H1 (cell line): Measurements from ENCODE around the gene LPP. TPM values are rescaled to one million over a fixed set of nuclear protein-coding genes. Genes with fewer than 3 reads are reported as not detected.

Experiments
- CTCF ChIA-PET: fragments of 300-600 bp; sonication (Branson Sonifier 250); formaldehyde crosslinking; loops from one replicate; lab custom pipeline; 2021; ENCODE audit not compliant: partially characterized antibody; lab: Charles Lee
- POLR2A ChIA-PET: fragments of 300-600 bp; sonication (Branson Sonifier 250); formaldehyde crosslinking; loops from one replicate; lab custom pipeline; 2021; ENCODE audit warnings: inconsistent platforms; ENCODE audit not compliant: partially characterized antibody; lab: Charles Lee
- DNase-seq, 2 experiments: peaks; one replicate each; pipeline versions ENCODE4 v3.0.0 to v3.0.0-alpha.2; 2010 to 2022; ENCODE audit warnings: low spot score in 2 of 2, low read depth in 1 of 2, mixed read lengths in 1 of 2
- FAIRE-seq: peaks from 2 replicates; lab custom pipeline; 2011; peaks lifted over from hg19 to GRCh38; lab: Jason Lieb, UNC
- H2AFZ ChIP-seq: 2 replicates; pipeline ENCODE4 v1.8.1; 2012; ENCODE audit warnings: low read length, inconsistent platforms
- H2AK5ac ChIP-seq: 2 replicates; pipeline ENCODE4 v1.6.1; 2013; ENCODE audit warnings: low read depth, low read length
- H2BK120ac ChIP-seq: replicated peaks from 2 replicates; pipeline ENCODE3; 2013; ENCODE audit warnings: low read depth, low read length, inconsistent platforms
- H2BK12ac ChIP-seq: 2 replicates; pipeline ENCODE4 v1.6.1; 2013; ENCODE audit warnings: low read depth, low read length
- H2BK15ac ChIP-seq: 2 replicates; pipeline ENCODE4 v1.6.1; 2013; ENCODE audit warnings: low read length
- H2BK20ac ChIP-seq: 2 replicates; pipeline ENCODE4 v1.6.1; 2013; ENCODE audit warnings: low read length
- H2BK5ac ChIP-seq: 2 replicates; pipeline ENCODE4 v1.6.1; 2013; ENCODE audit warnings: low read depth, low read length
- H3K14ac ChIP-seq: 2 replicates; pipeline ENCODE4 v1.6.1; 2013; ENCODE audit warnings: inconsistent platforms; ENCODE audit not compliant: insufficient read length
- H3K18ac ChIP-seq: 2 replicates; pipeline ENCODE4 v1.6.1; 2013; ENCODE audit warnings: low read length; ENCODE audit errors: extremely low read depth
- H3K23ac ChIP-seq: 2 replicates; pipeline ENCODE4 v1.6.1; 2013; ENCODE audit warnings: inconsistent platforms; ENCODE audit not compliant: insufficient read length
- H3K23me2 ChIP-seq: 2 replicates; pipeline ENCODE4 v1.6.1; 2013; ENCODE audit warnings: low read depth, low read length
- H3K27ac ChIP-seq: 2 replicates; pipeline ENCODE4 v1.6.1; 2011; ENCODE audit warnings: low read depth, low read length, inconsistent platforms
- H3K27me3 ChIP-seq, 4 experiments: replicated peaks in 1 of 4; 1 replicate in 1 of 4; 2 replicates in 3 of 4; pipeline versions ENCODE4 v1.6.1 to v1.8.1; 2011 to 2013; ENCODE audit warnings: low read length in 3 of 4, mild to moderate bottlenecking in 3 of 4, inconsistent platforms in 2 of 4, mixed read lengths in 2 of 4, moderate library complexity in 1 of 4; ENCODE audit not compliant: control insufficient read depth in 3 of 4, insufficient read depth in 3 of 4; ENCODE audit errors: extremely low read depth in 1 of 4
- H3K36me3 ChIP-seq, 4 experiments: 2 replicates each; pipeline versions ENCODE4 v1.6.1 to v1.8.1; 2011 to 2013; ENCODE audit warnings: mild to moderate bottlenecking in 4 of 4, low read length in 3 of 4, moderate library complexity in 2 of 4, control low read depth in 1 of 4, inconsistent platforms in 1 of 4; ENCODE audit not compliant: insufficient read depth in 4 of 4, control insufficient read depth in 2 of 4
- H3K4ac ChIP-seq: replicated peaks from 2 replicates; pipeline ENCODE3; 2013; ENCODE audit warnings: low read length, low read depth, mixed read lengths, inconsistent platforms; ENCODE audit not compliant: insufficient read length
- H3K4me1 ChIP-seq, 4 experiments: replicated peaks in 1 of 4; 1 replicate in 1 of 4; 2 replicates in 3 of 4; pipeline versions ENCODE4 v1.6.1 to v1.8.1; 2011 to 2013; ENCODE audit warnings: low read length in 3 of 4, inconsistent platforms in 2 of 4, mixed read lengths in 1 of 4; ENCODE audit not compliant: insufficient read depth in 4 of 4, control insufficient read depth in 3 of 4
- H3K4me2 ChIP-seq, 2 experiments: 2 replicates each; pipeline versions ENCODE4 v1.6.1 to v1.8.1; 2011 to 2013; ENCODE audit warnings: low read depth in 2 of 2, low read length in 2 of 2, control low read depth in 1 of 2, inconsistent platforms in 1 of 2, mild to moderate bottlenecking in 1 of 2; ENCODE audit not compliant: insufficient read depth in 1 of 2
- H3K4me3 ChIP-seq, 4 experiments: fragments of 200-600, 300-600 bp in 1 of 4; sonication (generic), shearing (Covaris generic), sonication (Bioruptor Twin) in 1 of 4; 2 replicates each; pipeline versions ENCODE4 v1.5.1 to v1.8.1; 2011 to 2016; ENCODE audit warnings: low read length in 4 of 4, low read depth in 3 of 4, control low read depth in 2 of 4, inconsistent platforms in 2 of 4, mild to moderate bottlenecking in 2 of 4, mixed read lengths in 1 of 4, moderate library complexity in 1 of 4; ENCODE audit not compliant: insufficient read depth in 2 of 4; ENCODE audit errors: extremely low read depth in 1 of 4
- H3K56ac ChIP-seq: replicated peaks from 2 replicates; pipeline ENCODE3; 2013; ENCODE audit warnings: low read depth, mild to moderate bottlenecking, mixed read lengths, low read length, inconsistent platforms; ENCODE audit not compliant: insufficient read length
- H3K79me1 ChIP-seq: 2 replicates; pipeline ENCODE4 v1.6.1; 2013; ENCODE audit warnings: low read depth, low read length, control low read depth
- H3K79me2 ChIP-seq, 2 experiments: 2 replicates each; pipeline versions ENCODE4 v1.6.1 to v1.8.1; 2012 to 2013; ENCODE audit warnings: low read length in 2 of 2, mild to moderate bottlenecking in 2 of 2, inconsistent platforms in 1 of 2; ENCODE audit not compliant: insufficient read depth in 2 of 2, control insufficient read depth in 1 of 2
- H3K9ac ChIP-seq, 4 experiments: replicated peaks in 1 of 4; 1 replicate in 1 of 4; 2 replicates in 3 of 4; pipeline versions ENCODE4 v1.6.1 to v1.8.1; 2011 to 2013; ENCODE audit warnings: low read depth in 3 of 4, low read length in 3 of 4, control low read depth in 2 of 4, mild to moderate bottlenecking in 2 of 4, moderate library complexity in 2 of 4, inconsistent platforms in 1 of 4; ENCODE audit errors: extremely low read depth in 1 of 4
- H3K9me3 ChIP-seq, 2 experiments: 2 replicates each; pipeline versions ENCODE4 v1.6.1 to v1.8.1; 2012 to 2013; ENCODE audit warnings: mild to moderate bottlenecking in 2 of 2, moderate library complexity in 2 of 2, control low read depth in 1 of 2, inconsistent platforms in 1 of 2, low read depth in 1 of 2, low read length in 1 of 2, mixed read lengths in 1 of 2; ENCODE audit not compliant: insufficient read depth in 2 of 2
- H4K20me1 ChIP-seq, 2 experiments: replicated peaks in 1 of 2; 2 replicates each; pipeline versions ENCODE3 to v1.8.1; 2011 to 2013; ENCODE audit warnings: inconsistent platforms in 2 of 2, low read length in 2 of 2, mild to moderate bottlenecking in 1 of 2; ENCODE audit not compliant: insufficient read depth in 2 of 2, control insufficient read depth in 1 of 2
- H4K5ac ChIP-seq: 2 replicates; pipeline ENCODE4 v1.6.1; 2013; ENCODE audit warnings: low read length, low read depth, mixed read lengths, inconsistent platforms; ENCODE audit not compliant: insufficient read length
- H4K8ac ChIP-seq: 2 replicates; pipeline ENCODE4 v1.8.0; 2013; ENCODE audit warnings: mild to moderate bottlenecking, moderate library complexity, low read length, inconsistent platforms; ENCODE audit not compliant: insufficient read depth; ENCODE audit errors: extremely low read depth
- H4K91ac ChIP-seq: replicated peaks from 2 replicates; pipeline ENCODE3; 2013; ENCODE audit warnings: low read length, mixed read lengths, inconsistent platforms; ENCODE audit not compliant: insufficient read length
- ATF2 ChIP-seq: IDR thresholded peaks from 2 replicates; pipeline ENCODE4 v1.6.1; 2012; ENCODE audit warnings: low read length, inconsistent platforms
- CBX8 ChIP-seq: fragments of 300-800, 300-1000 bp; sonication (generic); IDR thresholded peaks from 2 replicates; pipeline ENCODE4 v1.7.1; 2016; ENCODE audit warnings: low read depth, low read length, borderline replicate concordance
- EZH2 ChIP-seq: fragments of 200-600 bp; sonication (generic); IDR thresholded peaks from 2 replicates; pipeline ENCODE4 v1.7.1; 2012; ENCODE audit warnings: low read depth, mild to moderate bottlenecking, moderate library complexity, low read length, inconsistent platforms; ENCODE audit not compliant: severe bottlenecking
- FOSL1 ChIP-seq: IDR thresholded peaks from 2 replicates; pipeline ENCODE4 v1.6.1; 2011; ENCODE audit warnings: mild to moderate bottlenecking, low read depth, low read length, moderate library complexity; ENCODE audit not compliant: insufficient read depth
- HDAC6 ChIP-seq: IDR thresholded peaks from one replicate; pipeline ENCODE4 v1.7.1; 2012; ENCODE audit warnings: low read depth, mild to moderate bottlenecking, inconsistent platforms, low read length, moderate library complexity
- KDM4A ChIP-seq: IDR thresholded peaks from one replicate; pipeline ENCODE4 v1.7.1; 2012; ENCODE audit warnings: low read depth, mild to moderate bottlenecking, moderate library complexity, low read length, inconsistent platforms; ENCODE audit not compliant: severe bottlenecking
- KDM5A ChIP-seq: fragments of 200-600 bp; IDR thresholded peaks from 2 replicates; pipeline ENCODE4 v1.7.1; 2012; ENCODE audit warnings: mild to moderate bottlenecking, low read length, inconsistent platforms, mixed read lengths
- RNF2 ChIP-seq: fragments of 200-900, 300-1000 bp; sonication (generic); IDR thresholded peaks from 2 replicates; pipeline ENCODE4 v1.7.1; 2016; ENCODE audit warnings: borderline replicate concordance, low read depth, mild to moderate bottlenecking, antibody characterized with exemption, low read length; ENCODE audit not compliant: poor library complexity, severe bottlenecking; ENCODE audit errors: missing control alignments
- SIRT6 ChIP-seq: IDR thresholded peaks from one replicate; pipeline ENCODE4 v1.7.1; 2012; ENCODE audit warnings: low read length, inconsistent platforms
- SUZ12 ChIP-seq: fragments of 200-600 bp; sonication (generic); IDR thresholded peaks from 2 replicates; pipeline ENCODE4 v1.6.1; 2012; ENCODE audit warnings: mild to moderate bottlenecking, inconsistent platforms, low read length, moderate library complexity, mixed read lengths
- YY1 ChIP-seq: IDR thresholded peaks from 2 replicates; pipeline ENCODE4 v1.6.1; 2011; ENCODE audit warnings: low read depth, mild to moderate bottlenecking, low read length
- WGBS, 2 experiments: shearing (Covaris generic) in 1 of 2; methylation state at CpG; one replicate each; pipeline versions ENCODE4 v1.1.6 to v1.1.7; 2013 to 2015; ENCODE audit warnings: low lambda C conversion rate in 2 of 2, mixed read lengths in 2 of 2, inconsistent platforms in 1 of 2, low coverage in 1 of 2, missing lambda C conversion rate in 1 of 2; ENCODE audit not compliant: insufficient replicate concordance in 2 of 2, insufficient coverage in 1 of 2, insufficient read length in 1 of 2; ENCODE audit errors: extremely low coverage in 1 of 2, missing lambda C conversion rate in 1 of 2; 5-methylcytosine and 5-hydroxymethylcytosine counted together
- polyA plus RNA-seq, 7 experiments: library from polyadenylated mRNA; depleted of rRNA in 3 of 7; stranded (reverse) in 5 of 7; unstranded in 2 of 7; fragments of >200 nt in 5 of 7; fragments of 200-250 nt in 2 of 7; gene quantifications; 1 replicate in 5 of 7; 2 replicates in 1 of 7; 4 replicates in 1 of 7; pipeline versions ENCODE4 v1.2.1 to v1.2.3, GENCODE V29; 2011 to 2013; ENCODE audit warnings: missing spikeins in 2 of 7, mixed read lengths in 2 of 7
- total RNA-seq: library from RNA; stranded (reverse); fragmentation: NEBNext Ultra II Directional; extraction: Animal tissue kit (Norgen Biotek cat#: 25700); gene quantifications from 2 replicates; pipeline ENCODE4 v1.2.1, GENCODE V29; 2021
- TF ChIP-seq, protein P1 (sequence below): IDR thresholded peaks from 2 replicates; pipeline ENCODE4 v1.6.1; 2011; ENCODE audit warnings: low read depth, mild to moderate bottlenecking, low read length; ENCODE audit not compliant: insufficient read depth

The LPP gene
- total and polyA plus RNA-seq, 2 of the 8 experiments (the other 6 are each of a cell fraction or from before 2014, with no cell fraction given): 10.0 to 53.3 TPM

DNA sequence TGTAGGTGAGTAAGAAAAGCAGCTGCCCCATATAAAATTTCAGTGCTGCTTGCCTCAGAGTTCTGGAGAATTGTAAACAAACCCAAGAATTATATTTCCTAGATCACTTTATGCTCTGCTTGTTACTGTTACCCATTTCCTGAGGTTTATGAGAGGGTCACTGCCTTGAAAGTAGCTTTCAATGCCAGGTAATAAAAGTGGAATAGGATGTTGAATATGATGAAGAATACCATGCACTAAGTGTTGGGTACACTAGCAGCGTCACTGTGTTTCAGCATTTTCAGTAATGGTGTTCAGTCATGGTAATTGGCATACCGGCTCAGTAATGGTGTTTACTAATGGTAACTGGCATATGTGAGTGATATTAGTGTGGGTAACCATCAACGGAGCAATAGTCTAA, 568.0 kb downstream of the LPP start:
- Histone ChIP-seq H3K18ac (no peak overlapping the region), H2BK5ac (no peak overlapping the region), H2BK12ac (no peak overlapping the region), H3K27me3 (peaks cover 0 to 1% (median 0%) of the 10 kb centered on the region in 4 experiments; a peak in 1 of 7 replicates), H3K36me3 (no peaks in the 10 kb centered on the region), H3K9ac (no peak overlapping the region), H4K91ac (no peak overlapping the region), H3K4ac (no peak overlapping the region), H4K5ac (no peak overlapping the region), H3K79me1 (no peaks in the 10 kb centered on the region), H3K14ac (no peak overlapping the region), H2BK120ac (no peak overlapping the region), H4K8ac (no peak overlapping the region), H3K23ac (no peak overlapping the region), H3K27ac (no peak overlapping the region), H2AFZ (no peak overlapping the region), H2AK5ac (no peak overlapping the region), H3K9me3 (no peaks in the 10 kb centered on the region), H4K20me1 (no peaks in the 10 kb centered on the region), H3K4me1 (no peaks in the 10 kb centered on the region), H2BK20ac (no peak overlapping the region), H2BK15ac (no peak overlapping the region), H3K4me2 (no peak overlapping the region), H3K4me3 (no peak overlapping the region), H3K79me2 (no peaks in the 10 kb centered on the region), H3K23me2 (no peaks in the 10 kb centered on the region), H3K56ac (no peak overlapping the region)
- no peak for DNase-seq
- FAIRE-seq: no peak
- 90% methylated on average over 3 of the region's 3 CpGs; no CpG with 5 or more reads in 1 of the 2 experiments for WGBS, 2 experiments
- ChIA-PET POLR2A (no interaction called here), CTCF (interaction anchor here (0.9 kb wide), 1 partner anchor 35 kb away, joined by 3 read pairs; no protein-coding TSS in a partner anchor)
- TF ChIP-seq RNF2: no peak
- no peak for TF ChIP-seq FOSL1
- TF ChIP-seq CBX8: no peak
- TF ChIP-seq SUZ12: no peak
- TF ChIP-seq EZH2: no peak
- TF ChIP-seq SIRT6: no peak
- TF ChIP-seq HDAC6: no peak
- TF ChIP-seq, protein P1, sequence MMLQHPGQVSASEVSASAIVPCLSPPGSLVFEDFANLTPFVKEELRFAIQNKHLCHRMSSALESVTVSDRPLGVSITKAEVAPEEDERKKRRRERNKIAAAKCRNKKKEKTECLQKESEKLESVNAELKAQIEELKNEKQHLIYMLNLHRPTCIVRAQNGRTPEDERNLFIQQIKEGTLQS: no peak
- TF ChIP-seq KDM4A: no peak
- TF ChIP-seq KDM5A: no peak
- TF ChIP-seq ATF2: no peak
- TF ChIP-seq YY1: no peak
